GM19193 (cell line): ENCODE data around the gene RTL9.

Experiments used
- POLR2A ChIP-seq: IDR thresholded peaks from 4 replicates; pipeline ENCODE4 v1.6.1; 2011; ENCODE audit not compliant: insufficient read depth, insufficient read length; ENCODE audit errors: extremely low read depth

Gene RTL9

GRCh38 chrX:110395877-110396276 lies 37.2 kb downstream of the RTL9 start:
- no peak for TF ChIP-seq POLR2A

DNA sequence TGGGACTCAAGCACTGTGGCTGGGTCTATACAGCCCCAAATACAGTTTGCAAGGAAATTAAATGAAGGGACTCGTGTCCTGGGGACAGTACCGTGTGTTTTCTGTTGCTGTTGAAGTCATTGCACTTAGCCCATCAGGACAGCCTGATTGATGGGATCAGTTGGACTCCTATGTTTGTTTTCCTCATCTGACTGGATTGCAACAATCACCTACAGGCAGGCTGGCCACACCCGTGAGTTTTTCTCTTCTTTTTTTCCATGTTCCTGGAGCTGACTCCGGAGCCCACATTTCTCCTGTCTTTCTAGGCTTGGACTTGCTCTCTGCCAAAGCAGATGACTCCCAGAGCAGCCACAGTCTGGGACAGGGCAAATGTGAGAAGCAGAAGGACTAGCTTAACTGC lies 38.1 kb downstream of the RTL9 start:
- TF ChIP-seq POLR2A, result no peak

GRCh38 chrX:110397339-110397738 lies 38.7 kb downstream of the RTL9 start:
- no peak for TF ChIP-seq POLR2A

DNA sequence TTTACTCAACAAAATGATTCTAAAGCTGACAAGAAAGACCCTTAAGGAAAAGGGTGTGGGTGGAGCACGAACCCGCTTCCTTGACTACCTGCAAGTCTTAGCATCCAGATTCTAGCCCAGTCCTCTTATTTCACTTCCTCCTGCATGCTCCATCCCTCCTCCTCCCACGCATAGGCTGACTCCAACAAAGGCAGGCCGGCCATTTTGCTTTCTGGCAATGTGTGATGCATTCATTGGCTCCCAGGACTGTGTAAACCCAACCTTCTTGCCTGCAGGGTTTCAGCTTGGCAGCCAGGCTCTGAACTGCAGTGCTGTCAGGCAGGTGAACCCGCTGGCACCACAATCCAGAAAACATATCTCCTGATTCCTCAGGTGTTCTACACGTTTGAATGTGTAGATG lies 39.3 kb downstream of the RTL9 start:
- no peak for TF ChIP-seq POLR2A

DNA sequence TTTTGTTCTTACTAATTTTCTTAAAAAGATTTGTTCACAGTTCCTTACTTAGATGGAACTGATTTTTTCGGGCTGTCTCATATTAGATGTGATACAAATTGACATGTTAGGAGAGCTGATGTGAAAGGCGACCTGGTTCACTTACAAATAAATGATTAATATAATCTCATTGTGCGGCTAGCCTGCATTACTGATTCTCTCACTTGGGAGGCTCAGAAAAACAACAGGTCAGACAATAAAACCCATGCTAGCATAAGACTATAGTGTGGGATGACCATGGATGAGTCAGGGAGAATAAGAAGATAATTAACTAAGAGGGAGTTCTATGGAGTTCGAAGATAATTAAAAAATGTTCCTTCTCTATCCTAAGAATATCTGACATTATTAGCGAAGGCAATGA lies 40.8 kb downstream of the RTL9 start:
- TF ChIP-seq POLR2A, result no peak

DNA sequence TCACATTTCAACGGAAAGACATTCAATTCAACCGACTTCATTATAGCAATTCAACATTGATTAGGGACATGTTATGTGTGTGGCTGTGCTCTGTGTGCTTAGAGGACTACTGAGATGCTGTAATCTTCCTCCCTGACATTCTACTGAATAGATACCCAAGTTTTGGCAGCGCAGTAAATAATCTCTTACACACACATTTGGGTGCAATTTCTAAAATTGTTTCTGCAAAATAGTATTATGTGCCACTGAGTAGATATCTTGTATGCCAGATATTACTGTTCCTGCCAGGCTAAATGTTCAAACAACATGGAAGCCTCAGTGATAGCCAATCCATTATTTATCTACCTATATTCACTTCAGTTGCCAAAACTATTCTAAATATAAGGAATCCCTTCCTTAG lies 41.3 kb downstream of the RTL9 start:
- TF ChIP-seq POLR2A, result no peak

DNA sequence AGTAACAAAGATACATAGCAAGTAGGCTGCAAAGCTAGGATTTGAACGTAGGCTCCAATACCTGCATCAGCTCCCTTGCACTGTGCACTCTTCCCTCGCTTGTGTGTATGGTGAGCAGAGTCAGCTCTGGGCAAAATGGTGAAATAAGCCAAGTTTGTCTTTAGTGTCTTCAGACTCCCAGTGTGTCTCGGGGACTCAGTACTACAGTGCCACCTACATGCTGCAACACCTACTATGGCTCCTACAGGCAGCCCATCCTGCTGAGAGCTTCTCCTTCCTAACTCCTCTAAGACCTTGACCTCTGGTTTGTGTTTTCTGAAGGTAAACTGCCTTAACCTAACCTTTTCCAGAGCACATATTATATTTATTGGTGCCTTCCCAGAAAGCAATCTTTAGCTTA lies 42.5 kb downstream of the RTL9 start:
- no peak for TF ChIP-seq POLR2A

- no peak for TF ChIP-seq POLR2A
Observed at GRCh38 chrX:110402091-110402849, 43.6 kb downstream of the RTL9 start.

GRCh38 chrX:110402850-110403221 lies 44.2 kb downstream of the RTL9 start:
- TF ChIP-seq POLR2A, result no peak

DNA sequence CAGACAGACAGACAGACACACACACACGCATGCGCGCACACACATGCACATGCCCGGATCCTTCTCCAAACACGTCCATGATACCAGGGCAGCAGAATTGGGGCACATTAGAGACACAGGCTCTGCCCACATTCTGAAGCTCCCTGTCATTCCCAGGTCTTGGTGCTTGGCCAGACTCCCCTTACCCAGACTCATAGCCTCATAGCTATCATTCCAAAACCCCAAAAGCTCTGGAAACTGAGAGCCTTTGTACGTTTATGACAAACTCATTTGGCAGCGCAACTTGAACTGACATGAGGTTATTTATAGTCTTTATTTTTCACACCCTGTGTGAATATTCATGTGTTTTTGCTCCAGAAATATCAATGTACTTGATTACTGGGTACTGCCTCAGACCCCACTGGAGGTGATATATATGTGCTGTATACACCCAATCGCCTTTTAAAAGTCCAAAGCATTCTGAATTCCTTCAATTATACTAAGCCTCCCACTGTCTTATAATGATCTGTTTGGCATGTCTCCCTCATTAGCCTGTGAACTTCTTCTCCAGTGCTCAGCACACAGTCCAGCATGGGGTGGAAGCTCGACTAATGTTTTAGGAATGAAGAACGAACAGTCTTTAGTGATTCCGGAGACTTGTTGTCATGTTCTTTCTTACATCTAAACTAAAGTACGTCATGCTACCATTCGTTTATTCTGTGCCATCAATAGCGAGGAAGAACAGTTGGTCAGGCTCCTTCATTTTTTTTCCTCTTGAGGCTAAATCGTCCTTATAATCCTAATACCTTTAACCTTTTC lies 45.0 kb downstream of the RTL9 start:
- no peak for TF ChIP-seq POLR2A

- TF ChIP-seq POLR2A, result no peak
Observed at GRCh38 chrX:110404376-110404775, 45.7 kb downstream of the RTL9 start.

DNA sequence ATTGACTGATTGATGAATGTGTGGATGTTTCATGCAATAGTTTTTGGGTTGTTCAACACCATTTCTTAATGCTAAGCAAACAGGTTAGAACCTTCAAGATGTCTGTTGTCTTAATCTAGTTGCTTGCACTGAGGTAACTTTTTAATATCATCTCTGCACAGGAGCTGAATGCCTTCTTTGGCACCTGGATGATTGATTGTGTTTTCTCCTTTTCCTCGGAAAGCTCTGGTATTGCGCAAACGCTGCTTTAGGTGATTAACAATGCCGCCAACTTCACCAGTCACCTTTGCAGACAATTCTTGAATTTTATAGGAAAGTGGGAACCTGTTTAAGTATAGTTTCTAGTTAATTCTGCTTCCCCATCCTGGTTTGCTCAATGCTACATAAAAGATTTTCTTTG lies 48.2 kb downstream of the RTL9 start:
- no peak for TF ChIP-seq POLR2A

GRCh38 chrX:110407910-110408545 lies 49.4 kb downstream of the RTL9 start:
- TF ChIP-seq POLR2A, result no peak
